CD4-positive, alpha-beta T cell treated with Interleukin-6 for 4 hours (primary cell): ENCODE data around the gene PMPCA.
"Not testable (repeated sequence)": the region's sequence is repeated elsewhere in the genome, so short reads cannot be mapped to it uniquely, and the experiment has no call there.

Source experiments
- DNase-seq: peaks from one replicate; pipeline ENCODE4 v3.0.0-alpha.2; 2020; ENCODE audit warnings: mixed read lengths

Gene PMPCA

GRCh38 chr9:136394312-136395019, 16.0 kb upstream of the PMPCA start:
- DNase-seq, result no peak

GRCh38 chr9:136395020-136395340, 15.5 kb upstream of the PMPCA start:
- no peak for DNase-seq

GRCh38 chr9:136395345-136396218, 14.9 kb upstream of the PMPCA start:
- DNase-seq, result no peak

- DNase-seq, result no peak
These were observed 14.3 kb upstream of the PMPCA start for GRCh38 chr9:136396219-136396515.

GRCh38 chr9:136397643-136398042, 12.8 kb upstream of the PMPCA start:
- no peak for DNase-seq

- DNase-seq, result no peak
These were observed 12.2 kb upstream of the PMPCA start for GRCh38 chr9:136398286-136398685.

GRCh38 chr9:136399176-136400037, 11.1 kb upstream of the PMPCA start:
- DNase-seq, result peak; percentile 46

- peak; percentile 92 for DNase-seq
These were observed 10.2 kb upstream of the PMPCA start, which contains the start of gene SNAPC4 for GRCh38 chr9:136400038-136400834. Gene SNAPC4 (minus strand): TSS chr9:136400170. CDS start chr9:136398428, 1,742 bp downstream.

- no peak for DNase-seq
These were observed 9.1 kb upstream of the PMPCA start for GRCh38 chr9:136401173-136401922.

GRCh38 chr9:136402067-136402466, 8.4 kb upstream of the PMPCA start:
- DNase-seq, result no peak

- DNase-seq, result peak; percentile 77
These were observed 6.9 kb upstream of the PMPCA start for GRCh38 chr9:136403538-136403914.

- peak; percentile 35 for DNase-seq
These were observed 6.3 kb upstream of the PMPCA start for GRCh38 chr9:136403915-136404800.

GRCh38 chr9:136404801-136405136, 5.7 kb upstream of the PMPCA start:
- DNase-seq, result no peak

GRCh38 chr9:136405481-136405880, 5.0 kb upstream of the PMPCA start:
- DNase-seq, result no peak

- DNase-seq, result not testable (repeated sequence)
These were observed 4.6 kb upstream of the PMPCA start for GRCh38 chr9:136405904-136406303.

- DNase-seq, result not testable (repeated sequence)
These were observed 3.4 kb upstream of the PMPCA start for GRCh38 chr9:136407061-136407460.

GRCh38 chr9:136407911-136408310, 2.5 kb upstream of the PMPCA start:
- DNase-seq, result peak; percentile 46

- peak; percentile 53 for DNase-seq
These were observed 652 bp upstream of the PMPCA start for GRCh38 chr9:136409557-136410455.

GRCh38 chr9:136411378-136411777, 920 bp downstream of the PMPCA start:
- DNase-seq, result no peak

- DNase-seq, result no peak
These were observed 2.5 kb downstream of the PMPCA start for GRCh38 chr9:136412962-136413361.
